ENCODE measurements around the gene LDLRAP1. TPM values are rescaled to one million over a fixed set of nuclear protein-coding genes. Genes with fewer than 3 reads are reported as not detected.

Gene LDLRAP1
- total and polyA plus RNA-seq, 2 experiments from 2014 or later = 9.6 to 22.7 TPM

GRCh38 chr1:25541889-25542658 lies 1.3 kb upstream of the LDLRAP1 start:
- no peak for DNase-seq (ENCODE audit: low spot score)
- no peaks in the 10 kb centered on the region for H3K9me2 ChIP-seq (ENCODE audit: insufficient read depth)
- H4K20me1 ChIP-seq (replicated peaks; ENCODE audit: insufficient read depth) = peaks cover 12% of the 10 kb centered on the region; the same call in 1 of the 2 replicates
- no peak overlapping the region for H3K4me2 ChIP-seq
- H3K36me3 ChIP-seq (ENCODE audit: insufficient read depth) = no peaks in the 10 kb centered on the region
- H3K9me3 Mint-ChIP-seq = no peaks in the 10 kb centered on the region
- no peak for ATAC-seq
- no peaks in the 10 kb centered on the region for H3K36me3 Mint-ChIP-seq (ENCODE audit: low read depth)
- peaks cover 11% of the 10 kb centered on the region for H3K27me3 Mint-ChIP-seq (ENCODE audit: insufficient read depth, low read depth, poor library complexity)
- H3K27me3 ChIP-seq (ENCODE audit: insufficient read depth) = 0 out of 2 replicates have a peak, but pooled peaks cover 7% of the 10 kb centered on the region
- no peak overlapping the region for H3K27ac ChIP-seq (ENCODE audit: low read depth)
- H3K4me1 ChIP-seq (ENCODE audit: insufficient read depth) = peaks cover 14% of the 10 kb centered on the region; the same call in 1 of the 2 replicates
- H2AFZ ChIP-seq = no peak overlapping the region
- H3K27ac Mint-ChIP-seq = no peak overlapping the region
- TF ChIP-seq ZNF462 (CRISPR knock-in tag; IDR thresholded peaks at IDR 0.05) (no peak), POLR2AphosphoS5 (IDR thresholded peaks at IDR 0.05; ENCODE audit: low read depth) (no peak), ZNF331 (CRISPR knock-in tag; IDR thresholded peaks at IDR 0.05; ENCODE audit: low read depth) (no peak), NANOG (IDR thresholded peaks at IDR 0.05; ENCODE audit: borderline replicate concordance) (no peak), JUNB (IDR thresholded peaks at IDR 0.05; ENCODE audit: unreplicated experiment) (no peak), EZH2 (IDR thresholded peaks at IDR 0.05; ENCODE audit: low read depth, unreplicated experiment) (no peak), STAT1 (IDR thresholded peaks at IDR 0.05; ENCODE audit: unreplicated experiment) (no peak), EZH2phosphoT487 (IDR thresholded peaks at IDR 0.05; ENCODE audit: unreplicated experiment) (no peak), CREB1 (CRISPR knock-in tag; IDR thresholded peaks at IDR 0.05; ENCODE audit: low read depth) (no peak), ZNF114 (CRISPR knock-in tag; IDR thresholded peaks at IDR 0.05) (no peak)
- TF ChIP-seq, protein P1, sequence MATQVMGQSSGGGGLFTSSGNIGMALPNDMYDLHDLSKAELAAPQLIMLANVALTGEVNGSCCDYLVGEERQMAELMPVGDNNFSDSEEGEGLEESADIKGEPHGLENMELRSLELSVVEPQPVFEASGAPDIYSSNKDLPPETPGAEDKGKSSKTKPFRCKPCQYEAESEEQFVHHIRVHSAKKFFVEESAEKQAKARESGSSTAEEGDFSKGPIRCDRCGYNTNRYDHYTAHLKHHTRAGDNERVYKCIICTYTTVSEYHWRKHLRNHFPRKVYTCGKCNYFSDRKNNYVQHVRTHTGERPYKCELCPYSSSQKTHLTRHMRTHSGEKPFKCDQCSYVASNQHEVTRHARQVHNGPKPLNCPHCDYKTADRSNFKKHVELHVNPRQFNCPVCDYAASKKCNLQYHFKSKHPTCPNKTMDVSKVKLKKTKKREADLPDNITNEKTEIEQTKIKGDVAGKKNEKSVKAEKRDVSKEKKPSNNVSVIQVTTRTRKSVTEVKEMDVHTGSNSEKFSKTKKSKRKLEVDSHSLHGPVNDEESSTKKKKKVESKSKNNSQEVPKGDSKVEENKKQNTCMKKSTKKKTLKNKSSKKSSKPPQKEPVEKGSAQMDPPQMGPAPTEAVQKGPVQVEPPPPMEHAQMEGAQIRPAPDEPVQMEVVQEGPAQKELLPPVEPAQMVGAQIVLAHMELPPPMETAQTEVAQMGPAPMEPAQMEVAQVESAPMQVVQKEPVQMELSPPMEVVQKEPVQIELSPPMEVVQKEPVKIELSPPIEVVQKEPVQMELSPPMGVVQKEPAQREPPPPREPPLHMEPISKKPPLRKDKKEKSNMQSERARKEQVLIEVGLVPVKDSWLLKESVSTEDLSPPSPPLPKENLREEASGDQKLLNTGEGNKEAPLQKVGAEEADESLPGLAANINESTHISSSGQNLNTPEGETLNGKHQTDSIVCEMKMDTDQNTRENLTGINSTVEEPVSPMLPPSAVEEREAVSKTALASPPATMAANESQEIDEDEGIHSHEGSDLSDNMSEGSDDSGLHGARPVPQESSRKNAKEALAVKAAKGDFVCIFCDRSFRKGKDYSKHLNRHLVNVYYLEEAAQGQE (IDR thresholded peaks at IDR 0.05; ENCODE audit: unreplicated experiment) = no peak
- TF ChIP-seq, protein P2, sequence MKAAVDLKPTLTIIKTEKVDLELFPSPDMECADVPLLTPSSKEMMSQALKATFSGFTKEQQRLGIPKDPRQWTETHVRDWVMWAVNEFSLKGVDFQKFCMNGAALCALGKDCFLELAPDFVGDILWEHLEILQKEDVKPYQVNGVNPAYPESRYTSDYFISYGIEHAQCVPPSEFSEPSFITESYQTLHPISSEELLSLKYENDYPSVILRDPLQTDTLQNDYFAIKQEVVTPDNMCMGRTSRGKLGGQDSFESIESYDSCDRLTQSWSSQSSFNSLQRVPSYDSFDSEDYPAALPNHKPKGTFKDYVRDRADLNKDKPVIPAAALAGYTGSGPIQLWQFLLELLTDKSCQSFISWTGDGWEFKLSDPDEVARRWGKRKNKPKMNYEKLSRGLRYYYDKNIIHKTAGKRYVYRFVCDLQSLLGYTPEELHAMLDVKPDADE (IDR thresholded peaks at IDR 0.05) = no peak
- TF ChIP-seq, protein P3, sequence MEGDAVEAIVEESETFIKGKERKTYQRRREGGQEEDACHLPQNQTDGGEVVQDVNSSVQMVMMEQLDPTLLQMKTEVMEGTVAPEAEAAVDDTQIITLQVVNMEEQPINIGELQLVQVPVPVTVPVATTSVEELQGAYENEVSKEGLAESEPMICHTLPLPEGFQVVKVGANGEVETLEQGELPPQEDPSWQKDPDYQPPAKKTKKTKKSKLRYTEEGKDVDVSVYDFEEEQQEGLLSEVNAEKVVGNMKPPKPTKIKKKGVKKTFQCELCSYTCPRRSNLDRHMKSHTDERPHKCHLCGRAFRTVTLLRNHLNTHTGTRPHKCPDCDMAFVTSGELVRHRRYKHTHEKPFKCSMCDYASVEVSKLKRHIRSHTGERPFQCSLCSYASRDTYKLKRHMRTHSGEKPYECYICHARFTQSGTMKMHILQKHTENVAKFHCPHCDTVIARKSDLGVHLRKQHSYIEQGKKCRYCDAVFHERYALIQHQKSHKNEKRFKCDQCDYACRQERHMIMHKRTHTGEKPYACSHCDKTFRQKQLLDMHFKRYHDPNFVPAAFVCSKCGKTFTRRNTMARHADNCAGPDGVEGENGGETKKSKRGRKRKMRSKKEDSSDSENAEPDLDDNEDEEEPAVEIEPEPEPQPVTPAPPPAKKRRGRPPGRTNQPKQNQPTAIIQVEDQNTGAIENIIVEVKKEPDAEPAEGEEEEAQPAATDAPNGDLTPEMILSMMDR (conservative IDR thresholded peaks at IDR 0.05; ENCODE audit: low read depth in 2 of 2) = no peak
- H3F3A ChIP-seq (replicated peaks; ENCODE audit: low read depth) = 0 out of 2 replicates have a peak, but pooled peaks cover 5% of the 10 kb centered on the region
- peaks cover 13% of the 10 kb centered on the region for H3K4me1 Mint-ChIP-seq
- H3K4me3 ChIP-seq = no peak overlapping the region
- H3K79me2 ChIP-seq (replicated peaks; ENCODE audit: insufficient read depth) = 0 out of 2 replicates have a peak, but pooled peaks cover 4% of the 10 kb centered on the region
- peak overlapping the region; percentile 45; the same call in 1 of the 3 replicates for H3K4me3 Mint-ChIP-seq

Measured in GM23338 (cell line).